HK-2 (cell line): ENCODE measurements around the gene NUAK2.

Experiments
- DNase-seq: peaks from one replicate; pipeline ENCODE4 v3.0.0-alpha.2; 2018; ENCODE audit not compliant: unreplicated experiment

The NUAK2 gene

GRCh38 chr1:205256951-205257625, 64.5 kb downstream of the NUAK2 start:
- DNase-seq, result no peak

GRCh38 chr1:205255941-205256780, 65.4 kb downstream of the NUAK2 start:
- peak; percentile 93 for DNase-seq
